Activated CD4-positive, alpha-beta T cell treated with anti-CD3 and anti-CD28 coated beads for 48 hours (primary cell): Measurements from ENCODE around the gene DAPK3.
"Not testable (repeated sequence)": the region's sequence is repeated elsewhere in the genome, so short reads cannot be mapped to it uniquely, and the experiment has no call there.

Source experiments
- DNase-seq: peaks from one replicate; pipeline ENCODE4 v3.0.0-alpha.2; 2020

Gene DAPK3

DNA sequence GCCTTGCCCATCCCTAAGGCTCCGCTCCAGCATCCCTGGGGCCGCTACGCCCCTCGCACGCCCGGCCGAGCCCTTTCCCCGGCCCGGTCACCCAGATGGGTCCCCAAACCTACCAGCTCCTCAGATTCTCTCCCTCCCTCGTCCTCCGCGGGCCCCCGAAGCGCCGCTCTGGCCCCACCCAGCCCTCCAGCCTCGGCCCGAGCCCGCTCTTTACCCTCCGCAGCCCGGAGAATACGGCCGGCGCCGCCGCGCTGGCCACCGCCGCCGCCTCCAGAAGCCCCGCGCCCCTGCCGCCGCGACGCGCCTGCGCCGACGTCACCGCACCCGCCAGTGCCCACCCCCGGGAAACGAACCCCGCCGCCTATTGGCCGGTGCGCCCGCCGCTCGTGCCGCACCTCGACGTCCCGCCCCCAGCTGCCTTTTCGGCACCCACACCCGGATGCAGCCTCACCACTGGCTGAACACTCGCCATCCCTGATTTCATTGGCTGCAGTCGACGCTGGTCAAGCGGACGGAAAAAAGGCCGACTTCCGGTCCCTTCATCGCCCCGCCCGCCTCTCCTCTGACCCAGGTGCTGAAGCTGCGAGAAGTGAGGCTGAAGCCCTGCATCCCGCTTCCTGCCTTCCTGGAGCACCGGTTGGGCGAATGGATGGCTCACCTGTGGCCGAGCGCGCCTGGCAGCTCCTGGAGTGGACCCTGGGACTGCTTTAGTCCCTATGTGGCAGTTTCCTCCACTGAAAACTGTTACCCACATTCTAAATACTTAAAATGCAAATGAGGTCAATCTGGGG, at the start of gene DAPK3:
Gene DAPK3, minus strand, starts transcription at position 292 of the 791 bp plus-strand sequence. CDS start 1,364 bp downstream, outside the sequence.
- DNase-seq, result peak; percentile 96

DNA sequence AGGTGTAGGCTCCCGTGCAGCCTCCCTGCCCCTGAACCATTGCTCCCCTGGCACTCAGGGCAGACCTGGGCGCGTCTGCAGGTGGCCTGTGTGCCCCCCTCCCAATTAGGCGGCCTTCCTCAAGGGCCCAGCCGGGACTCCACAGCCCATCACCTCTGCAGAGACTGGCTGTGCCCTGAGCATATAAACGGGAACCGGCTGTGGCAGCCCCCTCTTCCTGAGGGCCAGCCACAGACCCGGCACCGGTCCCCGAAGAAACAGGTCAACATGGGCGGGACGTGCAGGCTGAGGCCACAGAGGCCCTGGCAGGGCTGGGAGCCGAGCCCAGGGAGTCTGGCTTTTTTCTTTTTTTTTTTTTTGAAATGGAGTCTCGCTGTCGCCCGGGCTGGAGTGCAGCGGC, 48.7 kb upstream of the DAPK3 start:
- DNase-seq, result no peak

DNA sequence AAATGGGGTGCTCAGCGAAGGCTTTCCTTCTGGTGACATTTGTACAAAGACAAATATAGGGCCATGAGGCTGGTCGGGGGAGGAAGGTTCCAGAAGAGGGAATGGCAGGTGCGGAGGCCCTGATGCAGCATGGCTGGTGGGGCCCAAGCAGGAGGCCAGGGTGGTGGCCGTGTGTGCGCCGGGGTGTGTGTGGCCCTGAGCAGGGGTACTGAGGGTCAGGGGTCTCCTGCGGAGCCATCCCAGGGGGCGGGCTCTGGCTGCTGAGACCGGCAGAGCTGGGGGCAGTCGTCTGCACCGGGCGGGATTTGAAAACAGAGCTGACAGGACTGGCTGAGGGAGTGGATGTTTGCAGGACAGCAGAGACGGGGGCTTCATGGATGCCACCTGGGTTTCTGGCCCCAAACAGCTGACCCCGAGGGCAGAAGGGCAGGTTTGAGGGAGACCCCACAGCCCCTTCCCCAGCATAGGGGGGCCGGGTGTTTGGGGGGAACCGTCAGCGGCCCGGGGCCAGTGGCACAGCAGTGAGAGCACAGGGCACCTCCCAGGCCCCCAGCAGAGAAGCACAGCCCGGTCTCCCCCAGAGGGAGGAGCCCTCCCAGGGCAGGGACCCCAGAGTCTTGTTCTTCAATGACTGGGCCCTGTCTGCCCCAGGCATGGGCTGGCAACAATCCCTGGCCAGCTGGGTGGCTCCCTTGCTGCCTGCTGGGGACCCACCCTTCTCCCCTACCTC, 48.0 kb upstream of the DAPK3 start:
- no peak for DNase-seq

DNA sequence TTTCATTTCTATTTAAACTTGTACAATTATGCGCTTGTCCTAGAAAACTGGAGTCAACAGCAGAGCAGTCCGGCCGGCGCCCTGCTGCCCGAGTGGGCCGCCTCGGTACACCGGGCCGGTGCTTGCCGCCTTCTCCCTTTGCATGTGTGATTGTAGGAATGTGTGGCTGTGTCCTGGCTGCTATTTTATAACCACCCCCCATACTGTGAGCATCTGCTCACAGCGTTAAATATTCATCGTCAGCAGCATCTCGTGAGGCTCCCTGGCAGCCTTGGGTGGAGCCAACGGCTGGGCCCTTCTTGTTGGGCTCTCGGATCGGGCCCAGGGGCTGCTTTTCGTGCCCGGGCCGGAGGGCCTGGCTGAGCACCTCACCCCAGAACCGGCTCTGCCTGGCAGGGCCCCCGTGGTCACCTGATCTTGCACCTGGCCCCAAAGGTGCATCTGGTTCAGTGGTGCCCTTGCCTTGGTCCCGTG, 47.3 kb upstream of the DAPK3 start:
- no peak for DNase-seq

DNA sequence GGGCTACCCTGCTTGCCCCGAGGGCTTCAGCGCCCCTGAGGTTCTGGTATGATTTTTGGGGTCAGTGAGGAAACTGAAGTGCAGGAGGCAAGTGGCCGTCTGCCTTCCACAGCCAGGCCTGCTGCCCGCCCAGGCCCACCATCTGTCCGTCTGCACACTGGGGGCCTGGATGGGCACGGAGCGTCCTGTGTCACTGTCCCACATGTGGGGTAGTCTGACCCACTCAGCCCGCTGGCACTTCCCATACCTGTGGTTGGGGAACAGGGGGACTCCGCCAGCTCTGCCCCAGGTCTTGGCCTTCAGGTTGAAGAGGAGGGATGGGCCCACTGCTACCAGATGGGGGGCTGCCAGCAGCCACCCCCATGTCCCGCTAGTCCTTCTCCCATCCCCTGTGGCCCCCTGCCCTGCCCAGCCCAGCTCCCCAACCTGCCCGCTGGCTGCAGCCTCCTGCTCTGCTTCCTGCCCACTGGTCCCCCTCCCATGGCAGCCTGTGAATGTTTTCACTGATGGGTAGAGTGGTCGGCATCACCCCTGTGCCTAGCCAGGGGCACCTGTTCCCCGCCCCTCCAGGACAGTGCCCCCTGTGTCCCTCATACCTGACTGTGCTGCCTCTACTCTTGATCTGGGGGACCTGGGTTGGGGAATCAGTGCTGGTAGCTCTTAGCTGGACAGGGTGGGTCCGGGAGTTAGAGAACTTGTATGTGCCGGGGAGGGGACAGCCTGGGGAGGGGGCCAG, 46.2 kb upstream of the DAPK3 start:
- DNase-seq, result no peak

DNA sequence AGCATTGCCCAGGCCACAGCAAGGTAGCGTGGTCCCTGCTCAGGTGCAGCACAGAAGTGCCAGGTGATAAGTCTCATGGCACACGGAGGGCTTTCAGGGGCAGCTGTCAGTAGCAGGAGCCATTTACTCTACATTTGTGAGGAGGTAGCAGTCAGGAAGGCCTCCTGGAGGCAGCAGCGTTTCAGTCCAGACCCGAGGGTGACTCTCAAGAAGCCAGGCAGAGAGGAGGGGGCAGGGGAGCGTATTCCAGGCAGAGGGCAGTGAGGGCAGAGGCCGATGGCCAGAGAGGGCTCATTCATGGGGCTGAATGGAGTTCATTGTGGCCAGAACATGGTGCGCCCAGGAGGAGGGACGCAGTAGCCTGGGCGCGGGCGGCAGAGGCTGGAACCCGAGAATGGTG, 45.6 kb upstream of the DAPK3 start:
- DNase-seq, result no peak

DNA sequence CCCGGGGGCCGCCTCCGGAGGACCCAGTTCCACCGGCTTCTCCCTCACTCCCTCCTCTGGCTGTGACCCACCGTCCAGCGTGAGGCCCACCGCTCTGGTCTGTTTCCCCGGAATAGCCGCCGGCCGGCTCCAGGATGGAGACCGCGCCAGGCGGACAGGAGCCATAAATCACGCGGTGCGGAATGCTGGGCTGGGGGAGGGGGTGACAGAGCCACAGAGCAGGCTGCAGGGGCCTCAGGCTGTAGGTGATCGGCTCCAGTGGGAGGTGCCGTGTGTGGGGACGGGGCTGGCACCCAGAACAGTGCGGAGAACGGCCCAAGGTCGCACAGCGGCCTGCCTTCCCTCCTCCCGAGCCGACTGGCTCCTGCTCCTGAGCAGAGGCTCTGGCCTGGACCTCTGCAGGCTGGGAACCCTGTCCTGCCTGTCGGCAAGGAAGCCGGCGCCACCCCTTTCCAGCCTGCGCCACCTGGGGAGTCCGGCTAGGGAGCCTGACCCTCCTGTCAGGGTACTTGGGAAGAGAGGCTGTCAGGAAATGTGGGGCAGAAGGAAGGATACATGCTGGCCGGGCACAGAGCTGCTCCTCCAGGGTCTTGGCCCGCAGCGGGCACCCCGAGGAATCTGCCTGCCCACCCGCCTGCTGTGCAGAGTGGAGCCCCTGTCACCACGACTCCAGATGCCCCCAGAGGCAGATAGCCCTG, 45.0 kb upstream of the DAPK3 start:
- DNase-seq, result no peak

DNA sequence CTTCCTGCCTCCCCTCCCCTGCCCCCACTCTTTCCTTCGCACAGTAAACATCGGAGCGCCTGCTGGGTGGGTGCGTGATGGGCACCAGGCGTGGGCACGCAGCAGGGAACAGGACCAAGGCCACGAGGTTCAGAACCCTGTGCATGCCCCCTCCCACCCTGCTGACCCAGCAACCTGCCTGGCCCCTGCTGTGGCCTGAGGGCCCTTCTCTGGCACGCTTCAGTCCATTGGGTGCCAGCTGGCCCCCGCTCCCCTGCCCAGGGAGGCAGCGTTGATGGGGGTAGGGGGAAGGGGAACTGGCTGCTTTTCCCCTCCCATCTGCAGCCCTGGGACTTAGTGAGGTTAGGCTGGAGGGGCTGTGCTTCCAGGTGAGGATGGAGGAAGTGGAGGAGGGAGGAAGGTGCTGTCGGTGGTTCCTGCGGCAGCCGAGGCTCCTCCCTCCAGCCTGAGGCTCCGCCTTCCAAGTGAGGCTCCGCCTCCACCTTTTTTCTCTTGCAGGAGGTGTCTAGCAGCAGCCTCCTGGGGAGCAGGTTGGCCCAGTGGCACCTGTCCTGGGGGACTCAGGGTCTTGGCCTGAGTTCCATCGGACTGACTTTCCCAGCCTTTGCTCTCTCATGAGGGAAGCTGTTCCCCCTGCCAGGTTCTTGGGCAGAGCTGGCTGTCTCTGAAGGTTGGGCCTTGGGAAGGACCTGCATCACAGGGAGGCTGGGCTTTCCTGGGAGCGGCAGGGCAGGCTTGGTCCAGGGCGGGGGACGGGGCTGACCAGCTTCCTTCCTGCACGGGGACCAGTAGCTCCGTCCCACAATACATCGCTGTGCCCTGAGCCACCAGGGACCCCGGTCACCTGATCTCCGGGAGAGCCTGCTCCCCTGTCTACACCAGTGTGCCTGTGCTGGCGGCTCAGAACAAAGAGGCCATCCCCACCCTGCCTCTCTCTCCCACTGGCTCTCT, 43.9 kb upstream of the DAPK3 start:
- peak; percentile 66 for DNase-seq

DNA sequence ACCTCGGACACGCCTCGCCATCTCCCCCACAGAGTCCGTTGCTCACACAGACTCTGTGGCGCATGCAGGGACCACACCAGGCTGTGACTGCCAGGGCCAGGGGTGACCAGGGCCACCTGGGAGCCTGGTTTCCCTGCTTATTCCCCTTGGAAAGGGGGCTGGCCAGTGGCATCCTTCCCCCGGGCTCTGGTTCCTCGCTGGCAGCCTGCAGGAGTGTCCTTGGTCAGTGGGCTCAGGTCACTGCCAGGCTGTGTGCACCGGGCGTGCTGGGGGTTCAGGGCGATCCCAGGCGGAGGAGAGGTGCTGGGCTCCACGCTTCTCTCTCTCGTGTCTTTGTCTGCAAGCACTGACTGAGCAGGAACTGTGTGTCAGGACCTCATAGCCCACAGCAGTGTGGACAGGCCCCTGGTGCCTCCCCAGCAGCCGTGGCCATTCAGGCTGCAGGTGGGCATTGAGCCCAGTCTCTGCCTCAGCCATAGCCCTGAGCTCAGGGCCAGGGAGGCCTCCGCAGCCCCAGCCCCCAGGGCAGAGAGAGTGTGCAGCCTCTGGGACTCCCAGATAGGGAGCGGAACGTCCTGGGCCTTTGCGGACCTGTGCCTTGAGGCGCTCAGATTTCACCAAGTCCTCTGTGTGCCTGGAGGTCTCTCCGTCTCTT, 43.1 kb upstream of the DAPK3 start:
- no peak for DNase-seq

DNA sequence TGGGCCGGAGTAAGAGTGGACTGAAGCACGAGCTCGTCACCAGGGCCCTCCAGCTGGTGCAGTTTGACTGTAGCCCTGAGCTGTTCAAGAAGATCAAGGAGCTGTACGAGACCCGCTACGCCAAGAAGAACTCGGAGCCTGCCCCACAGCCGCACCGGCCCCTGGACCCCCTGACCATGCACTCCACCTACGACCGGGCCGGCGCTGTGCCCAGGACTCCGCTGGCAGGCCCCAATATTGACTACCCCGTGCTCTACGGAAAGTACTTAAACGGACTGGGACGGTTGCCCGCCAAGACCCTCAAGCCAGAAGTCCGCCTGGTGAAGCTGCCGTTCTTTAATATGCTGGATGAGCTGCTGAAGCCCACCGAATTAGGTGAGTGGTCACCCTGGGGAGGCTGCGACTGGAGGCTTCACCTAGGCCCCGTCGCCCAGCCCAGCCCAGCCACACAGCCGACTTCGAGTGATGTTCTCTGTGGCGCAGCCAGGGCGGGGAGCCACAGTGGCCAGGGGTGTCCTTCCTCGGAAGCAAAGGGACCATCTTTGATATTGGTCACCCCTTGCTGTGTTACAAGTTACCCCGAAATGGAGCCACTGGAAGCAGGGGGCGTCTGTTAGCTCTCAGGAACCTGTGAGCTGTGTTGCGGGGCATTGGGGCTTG, 42.2 kb upstream of the DAPK3 start:
- DNase-seq, result no peak

DNA sequence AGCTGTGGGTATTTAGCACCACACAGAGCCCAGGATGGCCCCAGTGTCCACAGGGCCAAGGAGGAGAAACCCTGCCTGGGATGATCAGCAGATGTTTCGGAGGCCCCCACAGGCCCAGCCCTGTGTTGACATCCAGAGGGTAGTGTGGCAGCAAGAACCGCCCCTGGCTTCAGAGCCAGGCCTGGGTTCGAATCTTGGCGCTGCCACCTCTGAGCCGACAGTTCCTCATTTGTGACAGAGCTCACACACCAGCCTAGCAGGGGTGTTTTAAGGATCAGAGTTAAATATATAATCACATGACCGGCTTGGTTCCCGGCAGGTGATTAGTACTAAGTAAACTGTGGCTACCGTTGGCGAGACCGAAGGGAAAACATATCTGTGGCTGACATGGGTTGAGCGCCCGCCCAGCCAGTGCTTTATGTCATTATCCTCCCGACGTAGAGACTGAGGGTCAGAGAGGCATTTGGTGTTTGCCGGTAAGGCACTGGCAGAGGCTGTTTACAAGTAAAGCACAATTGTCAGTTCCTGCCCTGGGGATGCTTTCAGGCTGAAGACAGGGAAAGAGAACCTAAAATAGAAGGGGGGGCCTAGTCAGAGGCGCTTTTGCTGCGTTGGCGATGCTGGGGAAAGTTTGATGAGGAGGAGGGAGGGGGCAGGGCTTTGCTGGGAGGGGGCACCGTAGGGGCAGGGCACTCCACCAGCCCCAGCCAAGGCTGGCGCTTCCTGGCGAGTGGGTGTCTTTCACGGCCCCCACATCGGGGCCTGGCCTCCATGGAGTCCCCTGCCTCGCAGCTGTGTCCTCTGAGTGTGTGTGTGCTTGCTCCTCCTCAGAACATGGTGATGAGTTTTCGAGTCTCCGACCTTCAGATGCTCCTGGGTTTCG, 41.4 kb upstream of the DAPK3 start:
- no peak for DNase-seq

DNA sequence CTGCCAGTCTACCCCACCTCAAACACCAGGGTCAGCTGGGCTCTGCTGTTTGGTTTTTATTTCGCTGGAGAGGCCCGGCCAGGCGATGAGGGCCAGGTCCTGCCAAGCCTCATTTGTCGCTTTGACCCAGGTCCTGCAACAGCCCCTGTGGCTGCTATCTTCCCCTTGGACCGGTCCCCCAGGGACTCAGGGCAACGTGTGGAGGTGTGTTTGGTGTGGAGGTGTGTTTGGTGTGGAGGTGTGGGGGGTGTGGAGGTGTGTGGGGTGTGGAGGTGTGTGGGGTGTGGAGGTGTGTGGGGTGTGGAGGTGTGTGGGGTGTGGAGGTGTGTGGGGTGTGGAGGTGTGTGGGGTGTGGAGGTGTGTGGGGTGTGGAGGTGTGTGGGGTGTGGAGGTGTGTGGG, 40.5 kb upstream of the DAPK3 start:
- not testable (repeated sequence) for DNase-seq

DNA sequence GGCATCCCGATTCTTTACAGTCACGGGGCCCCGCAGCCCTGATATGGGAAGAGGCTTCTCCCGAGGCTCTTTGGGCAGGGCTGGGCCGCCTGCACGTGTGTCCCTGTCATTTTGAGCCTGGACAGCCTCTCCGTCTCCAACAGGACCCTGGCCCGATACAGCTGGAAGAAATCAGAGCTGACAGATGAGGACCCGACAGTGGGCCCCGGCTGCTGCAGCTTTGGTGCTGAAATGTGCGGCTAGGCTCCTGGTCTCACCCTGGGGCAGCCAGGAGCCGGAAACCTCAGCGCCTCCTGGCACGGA, 39.9 kb upstream of the DAPK3 start:
- DNase-seq, result no peak

DNA sequence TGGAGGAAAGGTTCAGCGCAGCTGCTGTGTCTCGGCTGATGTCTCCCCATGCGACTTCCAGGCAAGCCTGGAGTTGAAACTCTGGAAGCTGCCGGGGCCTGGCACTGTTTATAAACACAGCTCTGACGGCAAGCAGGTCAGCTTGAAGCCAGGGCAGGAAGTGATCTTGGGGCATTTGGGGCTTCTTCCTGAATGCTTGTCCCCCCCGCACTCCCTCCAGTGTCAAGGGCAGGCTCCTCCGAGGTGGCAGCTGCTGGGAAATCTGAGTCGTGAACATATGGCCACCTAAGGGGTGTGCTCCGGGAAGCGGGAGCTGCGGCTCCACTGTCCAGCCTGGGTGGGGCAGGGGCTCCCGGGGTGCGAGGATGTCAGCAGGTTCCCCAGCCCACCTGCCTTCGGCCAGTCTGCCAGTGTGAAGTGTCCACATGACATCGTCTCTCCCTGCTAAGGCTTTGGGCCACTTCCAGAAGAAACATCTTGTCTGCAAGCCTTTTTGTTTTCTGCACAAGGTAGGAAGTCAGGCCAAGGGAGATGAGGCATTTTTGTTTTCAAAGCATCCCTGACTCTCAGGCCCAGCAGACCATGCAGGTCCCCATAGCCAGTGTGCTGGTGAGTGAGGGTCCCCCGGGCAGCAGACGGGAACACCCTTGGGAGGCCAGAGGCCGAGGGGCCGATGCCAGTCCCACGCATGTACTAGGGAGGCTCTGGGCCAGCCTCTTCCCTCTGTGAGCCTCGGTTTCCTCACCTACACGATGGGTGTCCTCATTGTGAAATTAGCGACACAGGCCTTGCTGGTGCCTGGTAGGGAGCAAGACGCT, 39.3 kb upstream of the DAPK3 start:
- DNase-seq, result no peak

DNA sequence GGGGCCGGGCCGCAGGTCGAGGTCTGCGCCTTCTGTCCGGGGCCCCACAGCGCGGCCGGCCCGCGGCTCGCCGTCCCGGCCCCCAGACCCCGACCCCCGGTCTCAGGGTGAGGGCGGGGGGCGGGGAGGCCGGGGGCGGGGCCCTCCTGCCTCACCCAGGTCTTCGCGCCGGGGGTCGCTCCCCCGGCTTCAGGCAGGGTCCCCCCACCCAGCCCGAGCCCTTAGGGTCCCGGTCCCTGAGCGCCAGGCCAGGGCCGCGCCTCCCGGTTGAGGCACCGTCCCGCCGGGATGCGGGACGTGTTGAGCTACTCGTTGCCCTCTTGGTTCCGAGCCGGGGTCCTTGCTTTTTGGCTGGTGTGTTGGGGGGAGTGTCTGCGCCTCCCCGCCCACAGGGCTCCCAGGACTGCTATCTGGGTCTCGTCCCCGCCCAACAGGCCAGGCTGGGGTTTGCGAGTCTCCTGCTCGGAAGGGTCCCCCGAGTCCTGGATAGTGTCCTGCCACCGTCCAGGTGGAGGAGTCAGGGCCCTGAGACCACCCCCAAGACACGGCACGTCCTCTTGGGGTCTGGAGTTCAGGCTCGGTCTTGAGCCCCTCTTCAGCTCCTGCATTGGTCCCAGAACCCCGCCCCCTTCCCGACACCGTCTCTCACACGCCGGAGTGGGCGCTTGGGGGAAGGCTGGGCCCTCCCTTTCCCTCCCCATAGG, 37.1 kb upstream of the DAPK3 start:
- peak; percentile 36 for DNase-seq

DNA sequence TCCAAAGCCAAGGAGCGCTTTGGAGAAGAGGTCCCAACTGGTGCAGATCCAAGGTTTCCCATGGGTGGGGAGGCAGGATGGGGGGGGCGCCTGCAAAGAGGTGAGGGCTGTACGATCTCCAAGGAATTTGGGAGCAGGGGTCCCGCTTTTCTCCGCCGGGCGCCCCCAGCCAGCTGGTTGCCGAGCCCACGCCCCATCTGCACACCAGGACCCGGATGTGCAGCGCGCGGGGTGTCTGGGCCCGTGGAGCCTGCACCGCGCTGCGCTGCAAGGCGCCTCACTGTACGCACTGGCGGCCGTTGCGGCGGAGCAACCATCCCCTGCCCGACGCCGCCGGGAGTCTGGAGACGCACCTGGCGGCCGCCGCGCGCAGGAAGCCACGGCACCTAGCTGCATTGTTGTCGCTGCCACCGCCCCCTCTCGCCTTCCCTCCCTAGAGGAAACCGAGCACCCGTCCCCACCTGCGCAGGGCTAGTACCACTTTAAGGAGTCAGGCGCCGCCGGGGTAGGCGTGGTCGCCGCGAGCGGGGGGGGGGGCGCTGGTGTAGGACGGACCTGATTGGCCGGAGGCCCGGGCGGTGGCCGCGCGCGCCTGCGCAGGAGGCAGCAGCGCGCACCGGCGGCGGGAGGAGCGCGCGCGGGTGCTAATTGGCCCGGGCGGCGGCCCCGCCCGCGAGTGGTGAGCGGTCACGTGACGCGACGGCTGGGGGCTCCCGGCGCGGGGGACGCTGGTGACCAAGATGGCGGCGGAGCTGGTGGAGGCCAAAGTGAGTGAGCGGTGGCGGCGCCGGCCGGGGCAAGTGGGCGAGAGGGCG, 36.3 kb upstream of the DAPK3 start, which contains the start of gene PIAS4:
Gene PIAS4, plus strand, starts transcription at position 716 of the 815 bp plus-strand sequence. Its CDS starts 25 bp downstream, at position 741.
- peak; percentile 95 for DNase-seq

DNA sequence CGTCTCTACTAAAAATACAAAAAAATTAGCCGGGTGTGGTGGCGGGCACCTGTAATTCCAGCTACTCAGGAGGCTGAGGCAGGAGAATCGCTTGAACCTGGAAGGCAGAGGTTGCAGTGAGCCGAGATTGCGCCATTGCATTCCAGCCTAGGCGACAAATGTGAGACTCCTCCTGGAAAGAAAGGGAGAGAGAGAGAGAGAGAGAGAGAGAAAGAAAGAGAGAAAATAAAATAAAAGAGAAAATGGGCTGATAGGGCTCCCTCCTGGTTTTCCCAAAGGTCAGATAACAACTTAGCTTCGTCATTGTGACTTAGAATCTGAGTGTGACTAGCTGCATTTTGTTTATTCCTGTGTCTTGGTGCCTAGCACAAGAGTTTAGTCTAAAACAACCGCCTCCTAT, 34.5 kb upstream of the DAPK3 start:
- DNase-seq, result not testable (repeated sequence)
